ENCODE measurements around the gene NDUFS3. TPM values are rescaled to one million over a fixed set of nuclear protein-coding genes. Genes with fewer than 3 reads are reported as not detected.

The NDUFS3 gene
- total and polyA plus RNA-seq, 10 of the 15 experiments (the other 5 are each of a cell fraction or from before 2014, with no cell fraction given): 22.3 to 217 (median 125) TPM

GRCh38 chr11:47565340-47566148 lies 13.3 kb upstream of the NDUFS3 start, which contains the start of gene PTPMT1 (continued):
- TF ChIP-seq, protein P1, sequence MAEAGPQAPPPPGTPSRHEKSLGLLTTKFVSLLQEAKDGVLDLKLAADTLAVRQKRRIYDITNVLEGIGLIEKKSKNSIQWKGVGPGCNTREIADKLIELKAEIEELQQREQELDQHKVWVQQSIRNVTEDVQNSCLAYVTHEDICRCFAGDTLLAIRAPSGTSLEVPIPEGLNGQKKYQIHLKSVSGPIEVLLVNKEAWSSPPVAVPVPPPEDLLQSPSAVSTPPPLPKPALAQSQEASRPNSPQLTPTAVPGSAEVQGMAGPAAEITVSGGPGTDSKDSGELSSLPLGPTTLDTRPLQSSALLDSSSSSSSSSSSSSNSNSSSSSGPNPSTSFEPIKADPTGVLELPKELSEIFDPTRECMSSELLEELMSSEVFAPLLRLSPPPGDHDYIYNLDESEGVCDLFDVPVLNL (IDR thresholded peaks at IDR 0.05; ENCODE audit: low read depth, low read length): 0 out of 2 replicates have a peak, but pooled peaks have one; percentile 28
- TF ChIP-seq MLLT1 (IDR thresholded peaks at IDR 0.05) (no peak), KAT2A (conservative IDR thresholded peaks at IDR 0.05; ENCODE audit: control insufficient read depth, low read depth, low read length) (no peak), ASH2L (IDR thresholded peaks at IDR 0.05; ENCODE audit: borderline replicate concordance, low read depth) (0 out of 2 replicates have a peak, but pooled peaks have one; percentile 52), TAF1 (IDR thresholded peaks at IDR 0.05; ENCODE audit: borderline replicate concordance, low read depth, low read length) (peak; percentile 83; the same call in 1 of the 2 replicates), BACH1 (IDR thresholded peaks at IDR 0.05; ENCODE audit: borderline replicate concordance) (peak; percentile 72; the same call in 1 of the 2 replicates), NFXL1 (IDR thresholded peaks at IDR 0.05; ENCODE audit: borderline replicate concordance) (no peak), CBX3 (IDR thresholded peaks at IDR 0.05; ENCODE audit: borderline replicate concordance, low read depth) (no peak), TCF3 (IDR thresholded peaks at IDR 0.05; ENCODE audit: borderline replicate concordance, insufficient read depth, low read depth, low read length) (peak; percentile 70), TARDBP (IDR thresholded peaks at IDR 0.05; ENCODE audit: borderline replicate concordance) (no peak), MEF2B (IDR thresholded peaks at IDR 0.05; ENCODE audit: partially characterized antibody, poor library complexity, severe bottlenecking) (no peak), ZNF592 (IDR thresholded peaks at IDR 0.05) (no peak), RCOR1 (conservative IDR thresholded peaks at IDR 0.05; ENCODE audit: low read depth, low read length) (peak; percentile 79; the same call in 1 of the 2 replicates), POU2F2 (IDR thresholded peaks at IDR 0.05; ENCODE audit: borderline replicate concordance, low read depth, low read length) (0 out of 3 replicates have a peak, but pooled peaks have one; percentile 44), HCFC1 (IDR thresholded peaks at IDR 0.05; ENCODE audit: low read length) (peak; percentile 35; the same call in 1 of the 2 replicates)
- TF ChIP-seq, protein P2, sequence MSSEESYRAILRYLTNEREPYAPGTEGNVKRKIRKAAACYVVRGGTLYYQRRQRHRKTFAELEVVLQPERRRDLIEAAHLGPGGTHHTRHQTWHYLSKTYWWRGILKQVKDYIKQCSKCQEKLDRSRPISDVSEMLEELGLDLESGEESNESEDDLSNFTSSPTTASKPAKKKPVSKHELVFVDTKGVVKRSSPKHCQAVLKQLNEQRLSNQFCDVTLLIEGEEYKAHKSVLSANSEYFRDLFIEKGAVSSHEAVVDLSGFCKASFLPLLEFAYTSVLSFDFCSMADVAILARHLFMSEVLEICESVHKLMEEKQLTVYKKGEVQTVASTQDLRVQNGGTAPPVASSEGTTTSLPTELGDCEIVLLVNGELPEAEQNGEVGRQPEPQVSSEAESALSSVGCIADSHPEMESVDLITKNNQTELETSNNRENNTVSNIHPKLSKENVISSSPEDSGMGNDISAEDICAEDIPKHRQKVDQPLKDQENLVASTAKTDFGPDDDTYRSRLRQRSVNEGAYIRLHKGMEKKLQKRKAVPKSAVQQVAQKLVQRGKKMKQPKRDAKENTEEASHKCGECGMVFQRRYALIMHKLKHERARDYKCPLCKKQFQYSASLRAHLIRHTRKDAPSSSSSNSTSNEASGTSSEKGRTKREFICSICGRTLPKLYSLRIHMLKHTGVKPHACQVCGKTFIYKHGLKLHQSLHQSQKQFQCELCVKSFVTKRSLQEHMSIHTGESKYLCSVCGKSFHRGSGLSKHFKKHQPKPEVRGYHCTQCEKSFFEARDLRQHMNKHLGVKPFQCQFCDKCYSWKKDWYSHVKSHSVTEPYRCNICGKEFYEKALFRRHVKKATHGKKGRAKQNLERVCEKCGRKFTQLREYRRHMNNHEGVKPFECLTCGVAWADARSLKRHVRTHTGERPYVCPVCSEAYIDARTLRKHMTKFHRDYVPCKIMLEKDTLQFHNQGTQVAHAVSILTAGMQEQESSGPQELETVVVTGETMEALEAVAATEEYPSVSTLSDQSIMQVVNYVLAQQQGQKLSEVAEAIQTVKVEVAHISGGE (CRISPR knock-in tag; IDR thresholded peaks at IDR 0.05): no peak
